HCT116 (cell line): ENCODE measurements around the gene OMP. TPM values are rescaled to one million over a fixed set of nuclear protein-coding genes. Genes with fewer than 3 reads are reported as not detected.

Experiments used
- ATAC-seq: fragments of 200-7000 bp; cut with Tn5 transposase; 2 replicates; pipeline ENCODE4 v1.9.1; 2020; ENCODE audit warnings: mild to moderate bottlenecking, moderate library complexity
- BruUV-seq: library from RNA; stranded (reverse); fragments of 400-500 nt; replicated peaks from 2 replicates; lab custom pipeline; 2021; lab: Mats Ljungman, UMichigan
- CTCF ChIA-PET: fragments of 300-600 bp; sonication (Branson Sonifier 250); formaldehyde crosslinking; loops from one replicate; lab custom pipeline; 2021; ENCODE audit warnings: antibody characterized with exemption; lab: Charles Lee
- POLR2A ChIA-PET: fragments of 300-600, 350-600 bp; sonication (Branson Sonifier 250); formaldehyde crosslinking; loops from one replicate; lab custom pipeline; 2021; ENCODE audit warnings: antibody characterized with exemption; lab: Charles Lee
- RAD21 ChIA-PET, 2 experiments: fragments of 300-600 bp; sonication (Branson Sonifier 250); formaldehyde crosslinking; loops; one replicate each; lab custom pipeline; 2023; ENCODE audit warnings: low total read pairs in 2 of 2; ENCODE audit not compliant: uncharacterized antibody in 2 of 2, unreplicated experiment in 2 of 2, low non-redundant PET in 1 of 2; lab: Charles Lee
- DNase-seq: peaks from one replicate; pipeline ENCODE4 v3.0.0-alpha.2; 2010; ENCODE audit warnings: low read depth, low spot score
- H2AFZ ChIP-seq: fragments of 200-600 bp; shearing (Covaris generic), sonication (generic); 2 replicates; pipeline ENCODE4 v1.6.1; 2017; ENCODE audit warnings: low read depth, mixed run types, mixed read lengths, antibody characterized with exemption, low read length; ENCODE audit not compliant: poor library complexity, severe bottlenecking
- H3K27ac ChIP-seq: 2 replicates; pipeline ENCODE4 v1.5.1; 2012; ENCODE audit warnings: low read depth, low read length
- H3K27me3 ChIP-seq: fragments of 200-600 bp; sonication (generic); 2 replicates; pipeline ENCODE4 v1.6.1; 2016; ENCODE audit warnings: mixed run types, low read length, mixed read lengths; ENCODE audit not compliant: insufficient read depth
- H3K36me3 ChIP-seq, 2 experiments: fragments of 200-500 bp in 1 of 2; fragments of 200-600 bp in 1 of 2; sonication (Bioruptor generic) in 1 of 2; sonication (generic) in 1 of 2; 2 replicates each; pipeline versions ENCODE4 v1.5.1 to v1.6.1; 2014 to 2016; ENCODE audit warnings: low read length in 2 of 2, inconsistent platforms in 1 of 2, mixed read lengths in 1 of 2, mixed run types in 1 of 2; ENCODE audit not compliant: insufficient read depth in 2 of 2, control insufficient read depth in 1 of 2
- H3K4me1 ChIP-seq, 2 experiments: fragments of 200-600 bp in 1 of 2; sonication (generic) in 1 of 2; 2 replicates each; pipeline versions ENCODE4 v1.5.1 to v1.6.1; 2012 to 2017; ENCODE audit warnings: low read length in 2 of 2, inconsistent platforms in 1 of 2, mild to moderate bottlenecking in 1 of 2, mixed read lengths in 1 of 2, mixed run types in 1 of 2, moderate library complexity in 1 of 2; ENCODE audit not compliant: insufficient read depth in 2 of 2, control insufficient read depth in 1 of 2
- H3K4me2 ChIP-seq: fragments of 200-600 bp; sonication (generic); 2 replicates; pipeline ENCODE4 v1.6.1; 2017; ENCODE audit warnings: mixed run types, low read length, mixed read lengths
- H3K4me3 ChIP-seq, 2 experiments: fragments of 200-600 bp in 1 of 2; sonication (generic) in 1 of 2; replicated peaks in 1 of 2; 2 replicates each; pipeline ENCODE4 v1.5.1; 2011 to 2016; ENCODE audit warnings: low read length in 2 of 2, control low read depth in 1 of 2, low read depth in 1 of 2, mild to moderate bottlenecking in 1 of 2, mixed read lengths in 1 of 2, mixed run types in 1 of 2
- H3K79me2 ChIP-seq: fragments of 200-600 bp; sonication (generic); 2 replicates; pipeline ENCODE4 v1.6.1; 2017; ENCODE audit warnings: mild to moderate bottlenecking, mixed run types, low read length, moderate library complexity, mixed read lengths; ENCODE audit not compliant: insufficient read depth
- H3K9ac ChIP-seq: fragments of 200-600 bp; sonication (generic); 2 replicates; pipeline ENCODE4 v1.6.1; 2016; ENCODE audit warnings: low read length, mixed read lengths
- H3K9me2 ChIP-seq: fragments of 200-600 bp; sonication (generic), shearing (Covaris generic); 2 replicates; pipeline ENCODE4 v1.6.1; 2017; ENCODE audit warnings: mixed run types, mild to moderate bottlenecking, moderate library complexity; ENCODE audit not compliant: insufficient read depth
- H3K9me3 ChIP-seq, 2 experiments: fragments of 200-500 bp in 1 of 2; fragments of 200-600 bp in 1 of 2; sonication (Bioruptor generic) in 1 of 2; sonication (generic) in 1 of 2; 2 replicates each; pipeline ENCODE4 v1.6.1; 2014 to 2017; ENCODE audit warnings: low read length in 2 of 2, mixed read lengths in 2 of 2, inconsistent platforms in 1 of 2, low read depth in 1 of 2, mild to moderate bottlenecking in 1 of 2, mixed run types in 1 of 2, moderate library complexity in 1 of 2; ENCODE audit not compliant: control insufficient read depth in 1 of 2, insufficient read depth in 1 of 2
- H4K20me1 ChIP-seq: fragments of 200-600 bp; sonication (generic), shearing (Covaris generic); 2 replicates; pipeline ENCODE4 v1.6.1; 2017; ENCODE audit warnings: mixed run types, mild to moderate bottlenecking, moderate library complexity; ENCODE audit not compliant: insufficient read depth
- ATF3 ChIP-seq: IDR thresholded peaks from 2 replicates; pipeline ENCODE4 v1.6.1; 2012
- EGR1 ChIP-seq: IDR thresholded peaks from 2 replicates; pipeline ENCODE4 v1.6.1; 2012; ENCODE audit warnings: low read depth
- EZH2 ChIP-seq: fragments of 200-600 bp; sonication (generic); IDR thresholded peaks from 2 replicates; pipeline ENCODE4 v1.6.1; 2017; ENCODE audit warnings: antibody characterized with exemption, mixed run types
- JUND ChIP-seq: IDR thresholded peaks from 2 replicates; pipeline ENCODE4 v1.6.1; 2012
- MAX ChIP-seq: IDR thresholded peaks from 2 replicates; pipeline ENCODE4 v1.6.1; 2012
- POLR2A ChIP-seq: IDR thresholded peaks from 2 replicates; pipeline ENCODE4 v1.7.0; 2011; ENCODE audit warnings: borderline replicate concordance; ENCODE audit not compliant: insufficient read depth, insufficient read length; ENCODE audit errors: extremely low read depth
- POLR2AphosphoS5 ChIP-seq: IDR thresholded peaks from 2 replicates; pipeline ENCODE4 v1.6.1; 2011; ENCODE audit warnings: mild to moderate bottlenecking, low read depth, low read length, moderate library complexity
- SIN3A ChIP-seq: IDR thresholded peaks from 2 replicates; pipeline ENCODE4 v1.6.1; 2012; ENCODE audit warnings: low read depth
- SP1 ChIP-seq: IDR thresholded peaks from 2 replicates; pipeline ENCODE4 v1.6.1; 2012; ENCODE audit warnings: low read depth
- SRF ChIP-seq: IDR thresholded peaks from 2 replicates; pipeline ENCODE4 v1.6.1; 2012; ENCODE audit warnings: low read depth
- ZFX ChIP-seq: fragments of 450-650 bp; IDR thresholded peaks from 2 replicates; pipeline ENCODE4 v1.6.1; 2017
- intact Hi-C: fragments of 100-400 bp; cut with micrococcal nuclease; formaldehyde crosslinking; loops from 2 replicates; pipeline ENCODE4 v1.10.0; 2022
- total RNA-seq: library from RNA; stranded (reverse); gene quantifications from one replicate; pipeline ENCODE4 v1.2.1, GENCODE V29; 2021; ENCODE audit not compliant: unreplicated experiment

The OMP gene
- total RNA-seq, 1 experiment from 2014 or later: not detected

- H3K36me3 ChIP-seq: no peaks in the 10 kb centered on the region
- RAD21 ChIA-PET: no interaction called here
- H3K79me2 ChIP-seq: no peaks in the 10 kb centered on the region
- no peaks in the 10 kb centered on the region for H3K9me3 ChIP-seq
- CTCF ChIA-PET: no interaction called here
- no peak overlapping the region for H3K4me2 ChIP-seq
- H3K27me3 ChIP-seq: no peaks in the 10 kb centered on the region
- BruUV-seq: no TSS peak
- TF ChIP-seq MAX (no peak), SIN3A (no peak), ZFX (no peak), ATF3 (no peak)
- DNase-seq (no peak), ATAC-seq (no peak)
- H2AFZ ChIP-seq: no peak overlapping the region
- no peak overlapping the region for H3K27ac ChIP-seq
- POLR2A ChIA-PET: no interaction called here
- H3K4me1 ChIP-seq: peaks cover 30 to 44% of the 10 kb centered on the region in 2 experiments
- no peaks in the 10 kb centered on the region for H4K20me1 ChIP-seq
- H3K9me2 ChIP-seq: no peaks in the 10 kb centered on the region
- H3K9ac ChIP-seq: no peak overlapping the region
- intact Hi-C loops: no loop called here
- no peak overlapping the region for H3K4me3 ChIP-seq
Observed at GRCh38 chr11:77069336-77069968, 33.2 kb upstream of the OMP start.

- Histone ChIP-seq H3K9ac (no peak overlapping the region), H3K9me2 (no peaks in the 10 kb centered on the region), H2AFZ (no peak overlapping the region), H3K36me3 (no peaks in the 10 kb centered on the region), H3K9me3 (no peaks in the 10 kb centered on the region), H3K27me3 (no peaks in the 10 kb centered on the region), H3K27ac (no peak overlapping the region), H3K4me2 (no peak overlapping the region), H3K4me1 (peaks cover 33 to 47% of the 10 kb centered on the region in 2 experiments), H3K79me2 (no peaks in the 10 kb centered on the region), H3K4me3 (no peak overlapping the region), H4K20me1 (no peaks in the 10 kb centered on the region)
- ChIA-PET POLR2A (no interaction called here), RAD21 (no interaction called here), CTCF (no interaction called here)
- TF ChIP-seq EGR1 (no peak), SP1 (no peak), SRF (no peak), POLR2AphosphoS5 (no peak), EZH2 (no peak), POLR2A (no peak), JUND (no peak), ZFX (no peak)
- ATAC-seq: no peak
- BruUV-seq: no TSS peak
- intact Hi-C loops: no loop called here
- no peak for DNase-seq
Observed at GRCh38 chr11:77069969-77070582, 32.6 kb upstream of the OMP start.
